H7 (cell line): ENCODE results near the gene NKX1-1. TPM values are rescaled to one million over a fixed set of nuclear protein-coding genes. Genes with fewer than 3 reads are reported as not detected.
A peak's percentile ranks its signal among the peaks of the same experiment; 100 is the strongest.

Source experiments
- DNase-seq: peaks from one replicate; pipeline ENCODE4 v3.0.0; 2012
- H3K27me3 ChIP-seq: 2 replicates; pipeline ENCODE4 v1.6.0; 2011; ENCODE audit warnings: mild to moderate bottlenecking, low read length; ENCODE audit not compliant: control insufficient read depth, insufficient read depth
- H3K36me3 ChIP-seq: replicated peaks from 2 replicates; pipeline ENCODE4 v1.5.1; 2011; ENCODE audit warnings: low read length; ENCODE audit not compliant: control insufficient read depth, insufficient read depth
- H3K4me3 ChIP-seq: 2 replicates; pipeline ENCODE4 v1.5.1; 2011; ENCODE audit warnings: low read depth, mild to moderate bottlenecking, control low read depth, low read length, moderate library complexity; ENCODE audit not compliant: insufficient read depth
- total RNA-seq: library from RNA; depleted of rRNA; stranded (reverse); fragments of >200 nt; shearing (Covaris generic); gene quantifications from 2 replicates; pipeline ENCODE4 v1.2.3, GENCODE V29; 2014

NKX1-1 gene
- total RNA-seq, 1 experiment from 2014 or later: not detected

DNA sequence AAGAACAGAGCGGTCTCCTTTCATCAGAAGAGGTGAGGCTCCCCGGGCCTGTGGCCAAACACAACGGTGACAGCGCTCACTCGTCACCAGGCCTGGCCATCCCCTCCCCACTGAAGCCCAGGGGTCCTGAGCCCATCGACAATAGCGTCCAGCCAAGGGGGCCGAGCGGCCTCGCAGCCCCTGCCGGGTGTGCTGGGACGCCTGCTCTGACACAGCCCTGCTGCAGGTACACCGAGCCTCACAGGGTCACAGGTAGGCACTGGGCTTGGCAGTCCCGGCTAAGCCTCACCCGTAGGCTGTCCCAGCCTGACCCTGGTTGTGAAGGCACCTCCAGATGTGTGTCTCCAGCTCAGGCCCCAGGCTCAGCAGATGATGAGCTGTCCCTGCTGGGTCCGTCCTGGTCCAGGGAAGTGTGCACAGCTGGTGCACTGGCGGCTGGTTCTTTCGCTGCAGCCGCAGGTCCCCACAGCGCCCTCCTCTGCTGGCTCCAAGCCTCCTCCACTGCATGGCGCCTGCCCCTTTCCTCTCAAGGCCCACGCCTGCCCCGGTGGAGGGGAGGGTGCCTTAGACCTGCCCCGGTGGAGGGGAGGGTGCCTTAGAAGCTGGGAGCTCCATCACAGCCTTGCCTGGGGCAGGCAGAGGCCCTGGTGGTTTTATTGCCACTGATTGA lies 37.7 kb downstream of the NKX1-1 start:
- peak; percentile 85 for DNase-seq
- Histone ChIP-seq H3K4me3 (no peak overlapping the region), H3K36me3 (no peaks in the 10 kb centered on the region; the same call in none of the 2 replicates), H3K27me3 (no peaks in the 10 kb centered on the region)

DNA sequence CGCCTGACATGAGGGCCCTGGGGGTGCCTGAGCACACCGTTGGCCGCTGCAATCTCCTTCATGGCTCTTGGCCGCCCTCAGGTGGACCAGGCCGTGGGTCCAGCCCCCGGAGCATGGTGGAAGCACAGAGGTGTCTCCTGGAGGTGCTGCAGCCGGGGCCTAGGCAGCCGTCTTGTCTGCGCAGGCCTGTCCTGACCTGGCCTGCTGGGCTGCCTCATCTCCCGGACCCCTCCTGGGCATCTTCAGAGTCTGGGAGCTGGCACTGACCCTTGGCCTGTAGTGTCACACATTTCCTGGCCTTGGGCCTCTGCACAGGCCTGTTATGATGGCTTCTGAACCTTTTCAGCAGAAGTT lies 38.3 kb downstream of the NKX1-1 start:
- Histone ChIP-seq H3K27me3 (no peaks in the 10 kb centered on the region), H3K36me3 (no peaks in the 10 kb centered on the region; the same call in none of the 2 replicates), H3K4me3 (no peak overlapping the region)
- no peak for DNase-seq

DNA sequence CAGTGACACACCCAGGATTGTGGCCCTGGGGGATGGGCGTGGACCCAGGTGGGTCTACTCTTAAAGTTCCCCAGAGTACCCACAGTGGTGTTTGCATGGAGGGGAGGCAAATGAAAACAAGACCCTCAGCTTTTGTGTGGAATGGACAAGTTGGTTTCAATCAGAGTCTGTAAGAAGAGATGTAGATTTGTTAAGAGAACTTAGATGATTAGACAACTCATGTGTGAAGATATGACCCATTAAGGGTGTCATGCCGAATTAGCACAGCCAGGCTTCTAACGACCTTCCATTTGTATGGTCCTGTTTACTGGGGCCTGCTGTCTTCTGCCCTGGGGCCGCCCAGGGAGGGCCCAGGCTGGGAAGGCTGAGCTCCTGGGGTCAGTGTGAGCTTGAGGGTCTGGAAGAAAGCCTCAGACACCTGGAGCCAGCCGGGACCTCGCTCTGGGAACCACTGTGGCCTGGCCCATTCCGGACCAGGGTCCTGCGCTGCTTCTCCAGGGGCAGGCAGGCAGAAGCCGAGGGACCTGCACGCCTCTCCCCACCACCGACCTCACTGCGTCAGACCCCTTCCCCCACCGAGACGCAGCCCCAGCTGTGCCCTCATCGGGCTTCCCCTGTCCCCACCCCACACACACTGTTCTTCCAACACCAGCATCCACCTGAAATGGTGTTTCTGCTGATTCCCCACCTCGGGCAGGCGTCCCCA lies 38.9 kb downstream of the NKX1-1 start:
- Histone ChIP-seq H3K36me3 (no peaks in the 10 kb centered on the region; the same call in none of the 2 replicates), H3K4me3 (no peak overlapping the region), H3K27me3 (no peaks in the 10 kb centered on the region)
- no peak for DNase-seq

DNA sequence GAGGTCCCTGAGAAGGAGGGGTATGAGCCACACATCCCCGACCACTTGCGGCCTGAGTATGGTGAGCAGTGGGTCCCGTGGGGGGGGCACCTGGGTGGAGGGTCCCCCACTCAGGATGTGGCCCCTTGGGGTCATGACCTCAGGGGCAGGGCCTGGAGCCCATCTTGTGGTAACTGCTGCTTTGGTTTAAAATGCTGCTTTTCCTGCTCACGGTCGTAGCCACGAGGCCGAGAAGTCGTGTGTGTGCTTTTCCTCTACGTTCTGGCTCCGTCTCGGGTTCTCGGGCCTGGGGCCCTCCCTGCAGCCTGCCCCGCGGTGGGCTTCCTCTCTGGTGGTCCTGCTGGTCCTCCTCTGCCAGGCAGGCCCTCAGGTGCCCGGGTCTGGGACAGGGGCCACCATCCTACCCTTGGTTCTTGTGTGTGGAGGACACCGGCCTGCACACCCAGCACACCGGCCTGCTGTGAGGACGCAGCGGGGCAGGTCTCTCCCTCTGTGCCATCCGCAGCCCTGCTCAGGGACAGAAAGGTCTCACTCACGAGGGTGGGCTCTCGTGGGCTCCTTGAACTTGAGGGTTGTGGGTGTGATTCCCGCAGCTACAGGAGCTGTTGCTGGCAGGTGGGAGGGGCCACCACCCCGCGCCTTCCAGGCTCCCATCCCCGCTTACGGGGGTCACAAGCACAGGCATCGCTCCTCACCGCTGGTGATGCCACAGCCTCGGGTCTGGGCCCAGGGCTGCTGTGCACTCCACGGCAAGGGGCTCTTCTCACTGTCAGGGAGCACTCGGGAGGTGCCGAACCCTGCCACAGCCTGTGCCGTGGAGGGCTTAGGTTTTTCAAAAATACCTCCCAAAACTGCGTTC lies 39.6 kb downstream of the NKX1-1 start:
- no peak for DNase-seq
- no peaks in the 10 kb centered on the region for H3K27me3 ChIP-seq
- H3K36me3 ChIP-seq: no peaks in the 10 kb centered on the region; the same call in none of the 2 replicates
- no peak overlapping the region for H3K4me3 ChIP-seq

DNA sequence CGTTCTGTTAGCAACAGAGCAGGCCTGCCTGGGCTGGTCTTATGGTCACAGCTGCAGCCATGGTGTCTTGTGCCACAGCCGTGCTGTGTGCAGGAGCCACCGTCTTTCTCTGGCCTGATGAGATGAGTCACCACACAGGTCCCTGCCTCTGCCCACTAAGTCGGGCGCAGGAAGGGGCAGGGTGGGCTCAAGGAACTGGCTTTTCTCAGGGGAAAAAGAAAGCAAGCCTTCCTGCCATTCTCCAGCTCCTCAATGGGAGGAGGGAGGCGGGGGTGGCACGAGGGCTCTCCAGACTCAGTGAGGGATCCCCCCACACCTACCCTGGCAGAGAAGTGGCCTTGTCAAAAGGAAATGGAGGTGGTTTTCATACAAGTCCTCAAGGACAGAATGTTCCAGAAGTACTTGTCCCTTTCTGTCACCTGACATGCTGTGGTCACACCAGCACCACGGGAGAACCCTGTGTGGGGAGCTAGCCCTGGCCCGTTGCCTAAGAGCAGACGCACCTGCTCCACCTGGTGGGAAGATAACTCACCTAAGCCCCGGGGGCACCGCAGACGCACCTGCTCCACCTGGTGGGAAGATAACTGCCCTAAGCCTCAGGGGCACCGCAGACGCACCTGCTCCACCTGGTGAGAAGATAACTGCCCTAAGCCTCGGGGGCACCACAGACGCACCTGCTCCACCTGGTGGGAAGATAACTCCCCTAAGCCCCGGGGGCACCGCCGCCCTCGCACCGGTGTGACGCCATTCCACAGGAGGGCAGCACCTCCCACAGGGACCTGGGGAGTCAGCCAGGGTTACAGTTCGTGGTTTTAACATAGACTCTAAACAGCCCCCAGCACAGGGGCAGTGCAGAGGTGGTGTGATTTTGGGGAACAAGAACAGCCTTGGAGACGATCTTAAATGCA lies 40.7 kb downstream of the NKX1-1 start:
- H3K4me3 ChIP-seq: no peak overlapping the region
- peak; percentile 91 for DNase-seq
- H3K27me3 ChIP-seq: no peaks in the 10 kb centered on the region
- no peaks in the 10 kb centered on the region; the same call in none of the 2 replicates for H3K36me3 ChIP-seq

DNA sequence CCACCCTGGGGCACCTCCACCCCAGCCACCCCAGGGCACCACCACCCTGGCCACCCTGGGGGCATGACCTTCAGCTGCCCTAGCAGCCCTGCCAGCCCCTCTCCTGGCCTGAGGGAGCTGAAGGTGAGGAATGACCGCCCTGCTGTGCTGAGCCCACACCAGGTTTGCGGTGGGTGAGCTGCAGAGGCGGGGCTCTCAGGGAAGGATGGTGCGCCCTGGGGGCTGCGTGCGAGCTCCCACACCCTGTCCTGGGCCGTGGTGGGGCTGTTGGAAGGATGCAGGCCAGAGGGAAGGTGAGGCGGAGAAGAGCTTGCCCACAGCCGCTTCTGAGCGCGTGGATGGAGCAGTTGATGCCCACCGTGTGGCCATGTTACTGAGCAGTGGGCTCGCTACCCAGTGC lies 41.5 kb downstream of the NKX1-1 start:
- Histone ChIP-seq H3K27me3 (no peaks in the 10 kb centered on the region), H3K36me3 (no peaks in the 10 kb centered on the region; the same call in none of the 2 replicates), H3K4me3 (no peak overlapping the region)
- DNase-seq: no peak

DNA sequence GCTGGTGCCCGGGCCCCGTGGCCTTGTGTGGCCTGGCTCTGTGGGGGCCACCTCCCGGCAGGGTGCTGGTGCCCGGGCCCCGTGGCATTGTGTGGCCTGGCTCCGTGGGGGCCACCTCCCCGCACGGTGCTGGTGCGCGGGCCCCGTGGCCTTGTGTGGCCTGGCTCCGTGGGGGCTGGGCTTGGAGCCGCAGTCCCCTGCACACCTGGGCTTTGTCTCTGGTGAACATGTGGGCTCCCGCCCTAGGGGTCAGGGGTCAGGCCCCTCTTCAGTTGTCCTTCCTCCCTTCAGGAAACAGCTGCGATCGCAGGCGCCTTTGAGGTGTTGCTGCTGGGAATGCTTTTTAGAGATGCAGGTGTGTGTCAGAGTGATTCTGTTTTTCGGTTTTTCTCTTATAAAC lies 42.0 kb downstream of the NKX1-1 start:
- Histone ChIP-seq H3K4me3 (no peak overlapping the region), H3K27me3 (no peaks in the 10 kb centered on the region), H3K36me3 (no peaks in the 10 kb centered on the region; the same call in none of the 2 replicates)
- DNase-seq: no peak

DNA sequence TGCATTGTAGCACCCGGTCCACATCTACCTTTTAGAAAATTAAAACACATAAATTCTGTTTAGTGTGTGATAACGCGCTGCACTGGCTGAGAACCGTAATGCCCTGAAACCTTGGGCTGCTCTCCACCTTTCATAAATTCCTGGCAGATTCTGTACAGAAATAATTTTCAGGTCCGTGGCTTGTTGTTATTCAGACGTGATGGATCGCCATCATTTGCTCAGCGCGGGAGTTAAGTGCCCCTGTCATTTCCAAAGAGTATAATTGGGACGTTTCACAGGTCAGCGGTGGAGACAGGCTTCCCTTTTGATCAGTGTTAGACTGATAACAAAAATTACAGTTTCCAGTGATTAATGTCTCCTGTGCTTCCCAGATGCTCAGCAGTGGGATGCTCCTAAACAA lies 42.7 kb downstream of the NKX1-1 start:
- no peak overlapping the region for H3K4me3 ChIP-seq
- no peak for DNase-seq
- H3K36me3 ChIP-seq: no peaks in the 10 kb centered on the region; the same call in none of the 2 replicates
- no peaks in the 10 kb centered on the region for H3K27me3 ChIP-seq

DNA sequence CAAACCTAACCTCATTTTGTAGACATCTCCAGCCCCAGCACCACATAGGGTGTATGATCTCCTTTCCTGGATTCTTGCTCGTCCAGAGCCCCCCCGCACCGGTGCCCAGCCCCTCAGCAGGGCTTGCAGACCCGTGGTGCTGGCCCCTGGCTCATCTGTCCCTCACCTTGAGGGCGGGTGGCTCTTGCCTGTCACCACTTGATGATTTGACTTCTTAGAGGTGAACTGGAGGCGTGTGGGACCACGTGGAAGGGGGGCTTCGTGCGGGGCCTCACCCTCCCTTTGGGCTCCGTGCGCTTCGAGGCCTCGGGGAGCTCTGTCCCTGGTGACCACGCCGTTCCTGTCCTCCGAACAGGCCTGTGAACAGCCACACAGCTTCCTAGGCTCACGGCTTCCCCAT lies 43.7 kb downstream of the NKX1-1 start:
- H3K27me3 ChIP-seq: no peaks in the 10 kb centered on the region
- H3K4me3 ChIP-seq: no peak overlapping the region
- no peaks in the 10 kb centered on the region; the same call in none of the 2 replicates for H3K36me3 ChIP-seq
- no peak for DNase-seq

DNA sequence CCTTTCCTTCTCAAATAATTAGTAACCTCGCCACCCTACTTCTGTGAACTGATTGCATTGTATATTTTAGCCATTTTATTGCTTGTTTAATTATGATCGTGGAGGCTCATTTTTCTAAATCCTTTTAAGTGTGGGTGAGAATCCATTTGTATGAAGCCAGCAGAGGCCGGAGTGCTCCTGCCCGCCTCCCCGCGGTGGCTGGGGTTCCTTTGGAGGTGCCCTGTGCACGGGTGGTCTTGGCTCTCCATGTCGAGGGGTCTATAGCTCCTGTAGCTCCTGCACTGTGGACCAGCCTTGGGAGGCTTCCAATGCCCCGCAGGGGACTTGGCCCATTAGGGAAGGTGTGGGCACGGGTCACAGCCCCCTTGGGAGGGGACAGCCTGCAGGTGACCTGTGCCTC lies 44.2 kb downstream of the NKX1-1 start:
- no peak for DNase-seq
- Histone ChIP-seq H3K4me3 (no peak overlapping the region), H3K27me3 (no peaks in the 10 kb centered on the region)

DNA sequence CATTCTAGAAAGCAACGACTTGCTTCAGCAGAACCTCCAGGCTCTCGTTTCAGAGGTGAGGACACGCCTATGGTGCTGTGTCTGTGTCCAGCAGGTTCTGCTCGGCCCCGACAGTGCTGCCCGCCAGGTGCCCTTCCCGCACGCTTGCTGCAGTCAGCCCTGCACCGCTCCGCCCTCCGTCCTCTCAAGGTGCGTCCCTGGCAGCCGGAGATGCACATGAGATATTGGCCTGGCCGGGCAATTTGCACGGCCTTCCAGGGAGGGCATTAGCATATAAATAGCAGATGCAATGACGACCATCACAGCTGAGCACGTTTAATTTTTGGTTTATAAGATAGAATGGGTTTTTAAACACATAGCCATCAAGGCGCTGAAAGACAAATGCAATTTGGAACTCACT lies 44.8 kb downstream of the NKX1-1 start:
- DNase-seq: no peak
- Histone ChIP-seq H3K27me3 (no peaks in the 10 kb centered on the region), H3K36me3 (no peaks in the 10 kb centered on the region; the same call in none of the 2 replicates), H3K4me3 (no peak overlapping the region)

More for the DNA sequence above, 44.2 kb downstream of the NKX1-1 start:
- no peaks in the 10 kb centered on the region; the same call in none of the 2 replicates for H3K36me3 ChIP-seq

DNA sequence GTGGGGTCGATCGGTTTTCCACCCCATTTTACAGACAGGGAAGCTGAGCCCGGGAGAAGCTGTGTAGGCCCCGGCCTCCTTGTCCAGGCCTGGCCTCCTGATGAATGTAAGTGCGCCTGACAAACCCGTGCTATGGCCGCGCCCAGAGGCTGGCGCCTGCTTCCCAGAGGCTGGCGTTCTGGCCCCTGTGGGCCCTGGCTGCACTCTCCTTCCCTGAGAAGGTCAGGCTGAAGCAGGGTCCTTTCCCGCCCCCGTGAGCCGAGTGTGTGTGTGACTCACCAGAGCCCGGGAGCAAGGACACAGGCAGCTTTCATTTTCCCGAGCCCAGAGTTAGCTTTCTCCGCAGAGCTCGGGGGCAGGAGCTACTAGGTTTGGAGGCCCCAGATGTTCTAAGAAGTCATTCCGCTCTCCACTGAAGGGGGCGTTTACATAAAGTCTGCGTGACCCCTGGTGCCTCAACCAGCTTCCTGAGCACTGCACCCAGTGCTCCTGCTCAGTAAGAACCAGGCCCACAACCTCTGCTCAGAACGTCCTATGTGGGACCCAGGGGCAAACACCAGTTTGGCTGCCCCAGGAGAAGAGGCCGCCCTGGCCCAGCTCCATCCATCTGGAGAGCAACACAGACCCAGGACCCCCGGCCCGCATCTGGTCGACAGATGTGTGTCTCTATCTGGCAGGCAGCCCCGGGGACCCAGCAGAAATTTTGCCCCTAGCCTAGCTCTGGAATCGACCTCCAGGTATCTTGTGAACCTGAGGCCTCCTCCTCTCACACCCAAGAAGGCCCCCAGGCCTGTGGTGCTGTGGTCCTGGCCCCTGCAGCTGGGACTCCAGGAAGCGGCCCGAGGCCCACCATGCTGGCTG lies 45.6 kb downstream of the NKX1-1 start:
- no peak for DNase-seq
- Histone ChIP-seq H3K36me3 (no peaks in the 10 kb centered on the region; the same call in none of the 2 replicates), H3K4me3 (no peak overlapping the region), H3K27me3 (no peaks in the 10 kb centered on the region)

DNA sequence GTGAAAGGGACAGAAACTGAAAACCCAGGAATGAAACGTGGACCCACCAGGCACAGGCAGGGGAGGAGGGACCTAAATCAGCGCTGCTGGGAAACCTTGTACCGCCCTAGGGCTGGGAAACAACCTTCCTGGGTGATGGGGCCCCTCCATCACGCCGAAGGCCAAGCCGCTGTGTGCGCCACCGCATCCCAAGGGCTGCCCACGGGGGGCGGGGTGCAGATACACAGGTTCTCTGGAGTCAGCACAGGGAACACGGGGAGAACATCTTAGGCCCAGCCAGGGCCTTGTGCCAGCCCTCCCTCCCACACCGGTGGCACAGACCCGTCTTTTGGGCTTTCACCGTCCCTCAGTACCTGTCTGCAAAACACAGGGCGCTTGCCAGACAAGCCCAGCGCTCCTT lies 46.3 kb downstream of the NKX1-1 start:
- no peak for DNase-seq
- Histone ChIP-seq H3K27me3 (no peaks in the 10 kb centered on the region), H3K4me3 (no peak overlapping the region), H3K36me3 (no peaks in the 10 kb centered on the region; the same call in none of the 2 replicates)
